Right atrium auricular region (tissue), 2 donors: ENCODE measurements around the gene RNF149. TPM values are rescaled to one million over a fixed set of nuclear protein-coding genes. Genes with fewer than 3 reads are reported as not detected.

Source experiments
- DNase-seq: peaks from one replicate; pipeline ENCODE4 v3.0.0-alpha.2; 2019; ENCODE audit warnings: low spot score
- H3K27ac ChIP-seq, 2 donors: fragments of 200-600 bp; sonication (generic); 1 replicate in 1 of 2; 2 replicates in 1 of 2; pipeline ENCODE4 v1.5.1; 2016 to 2019
- H3K27me3 ChIP-seq, 2 donors: fragments of 200-600 bp; sonication (generic); one replicate each; pipeline versions ENCODE4 v1.5.1 to v1.6.0; 2017 to 2019
- H3K36me3 ChIP-seq: fragments of 200-600 bp; sonication (generic); one replicate; pipeline ENCODE4 v1.5.1; 2016
- H3K4me1 ChIP-seq, 2 donors: fragments of 200-600 bp; sonication (generic); one replicate each; pipeline versions ENCODE4 v1.5.1 to v1.6.0; 2017 to 2019
- H3K4me3 ChIP-seq, 2 donors: fragments of 200-600 bp; sonication (generic); 1 replicate in 1 of 2; 2 replicates in 1 of 2; pipeline ENCODE4 v1.5.1; 2017 to 2019; ENCODE audit warnings: mild to moderate bottlenecking in 1 of 2, moderate library complexity in 1 of 2
- H3K9me3 ChIP-seq, 2 donors: fragments of 200-600 bp; sonication (generic); one replicate each; pipeline ENCODE4 v1.5.1; 2019
- total RNA-seq, 2 donors: library from RNA; depleted of rRNA; stranded (reverse); fragments of >200 nt; gene quantifications; one replicate each; pipeline ENCODE4 v1.1.0, GENCODE V29; 2016
- TF ChIP-seq, protein P1 (sequence below), 2 donors: fragments of 200-600 bp; sonication (generic); IDR thresholded peaks; one replicate each; pipeline ENCODE4 v1.5.1; 2019; ENCODE audit warnings: antibody characterized with exemption in 2 of 2

Gene RNF149
- total RNA-seq, 2 donors from 2014 or later: 21.0 to 30.8 TPM

DNA sequence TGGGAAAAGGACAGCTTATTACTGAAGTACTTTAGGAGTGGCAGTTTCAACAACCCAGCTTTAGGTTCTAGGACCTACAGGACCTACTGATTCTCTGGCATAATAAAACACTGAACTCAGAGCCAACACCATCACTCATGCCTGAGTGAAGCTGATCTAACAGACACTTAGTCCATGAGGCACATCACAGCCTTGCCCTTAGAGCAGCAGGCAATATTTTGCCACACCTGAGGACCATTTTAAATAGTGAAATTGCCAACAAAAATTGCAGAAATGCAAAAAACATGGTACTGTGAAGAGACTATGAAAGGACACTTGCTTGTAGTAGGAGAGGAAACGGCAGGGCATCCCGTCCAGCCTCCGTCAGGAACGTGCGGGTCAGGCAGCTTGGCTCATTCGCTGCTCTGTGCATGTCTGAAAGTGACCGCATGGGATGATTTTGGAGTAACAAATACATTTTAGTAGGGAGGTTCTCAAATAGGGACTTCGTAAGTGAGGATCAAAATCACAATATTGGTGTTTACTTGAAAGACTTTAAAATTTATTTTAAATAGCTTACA, 37.7 kb downstream of the RNF149 start:
- H3K9me3 ChIP-seq: no peaks in the 10 kb centered on the region
- TF ChIP-seq, protein P1, sequence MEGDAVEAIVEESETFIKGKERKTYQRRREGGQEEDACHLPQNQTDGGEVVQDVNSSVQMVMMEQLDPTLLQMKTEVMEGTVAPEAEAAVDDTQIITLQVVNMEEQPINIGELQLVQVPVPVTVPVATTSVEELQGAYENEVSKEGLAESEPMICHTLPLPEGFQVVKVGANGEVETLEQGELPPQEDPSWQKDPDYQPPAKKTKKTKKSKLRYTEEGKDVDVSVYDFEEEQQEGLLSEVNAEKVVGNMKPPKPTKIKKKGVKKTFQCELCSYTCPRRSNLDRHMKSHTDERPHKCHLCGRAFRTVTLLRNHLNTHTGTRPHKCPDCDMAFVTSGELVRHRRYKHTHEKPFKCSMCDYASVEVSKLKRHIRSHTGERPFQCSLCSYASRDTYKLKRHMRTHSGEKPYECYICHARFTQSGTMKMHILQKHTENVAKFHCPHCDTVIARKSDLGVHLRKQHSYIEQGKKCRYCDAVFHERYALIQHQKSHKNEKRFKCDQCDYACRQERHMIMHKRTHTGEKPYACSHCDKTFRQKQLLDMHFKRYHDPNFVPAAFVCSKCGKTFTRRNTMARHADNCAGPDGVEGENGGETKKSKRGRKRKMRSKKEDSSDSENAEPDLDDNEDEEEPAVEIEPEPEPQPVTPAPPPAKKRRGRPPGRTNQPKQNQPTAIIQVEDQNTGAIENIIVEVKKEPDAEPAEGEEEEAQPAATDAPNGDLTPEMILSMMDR (IDR thresholded peaks at IDR 0.05): no peak
- no peak overlapping the region for H3K27ac ChIP-seq
- peaks cover 75% of the 10 kb centered on the region for H3K36me3 ChIP-seq
- H3K4me3 ChIP-seq: no peak overlapping the region
- H3K27me3 ChIP-seq: no peaks in the 10 kb centered on the region
- H3K4me1 ChIP-seq: peaks cover 0 to 2% of the 10 kb centered on the region in 2 donors
- DNase-seq: no peak

DNA sequence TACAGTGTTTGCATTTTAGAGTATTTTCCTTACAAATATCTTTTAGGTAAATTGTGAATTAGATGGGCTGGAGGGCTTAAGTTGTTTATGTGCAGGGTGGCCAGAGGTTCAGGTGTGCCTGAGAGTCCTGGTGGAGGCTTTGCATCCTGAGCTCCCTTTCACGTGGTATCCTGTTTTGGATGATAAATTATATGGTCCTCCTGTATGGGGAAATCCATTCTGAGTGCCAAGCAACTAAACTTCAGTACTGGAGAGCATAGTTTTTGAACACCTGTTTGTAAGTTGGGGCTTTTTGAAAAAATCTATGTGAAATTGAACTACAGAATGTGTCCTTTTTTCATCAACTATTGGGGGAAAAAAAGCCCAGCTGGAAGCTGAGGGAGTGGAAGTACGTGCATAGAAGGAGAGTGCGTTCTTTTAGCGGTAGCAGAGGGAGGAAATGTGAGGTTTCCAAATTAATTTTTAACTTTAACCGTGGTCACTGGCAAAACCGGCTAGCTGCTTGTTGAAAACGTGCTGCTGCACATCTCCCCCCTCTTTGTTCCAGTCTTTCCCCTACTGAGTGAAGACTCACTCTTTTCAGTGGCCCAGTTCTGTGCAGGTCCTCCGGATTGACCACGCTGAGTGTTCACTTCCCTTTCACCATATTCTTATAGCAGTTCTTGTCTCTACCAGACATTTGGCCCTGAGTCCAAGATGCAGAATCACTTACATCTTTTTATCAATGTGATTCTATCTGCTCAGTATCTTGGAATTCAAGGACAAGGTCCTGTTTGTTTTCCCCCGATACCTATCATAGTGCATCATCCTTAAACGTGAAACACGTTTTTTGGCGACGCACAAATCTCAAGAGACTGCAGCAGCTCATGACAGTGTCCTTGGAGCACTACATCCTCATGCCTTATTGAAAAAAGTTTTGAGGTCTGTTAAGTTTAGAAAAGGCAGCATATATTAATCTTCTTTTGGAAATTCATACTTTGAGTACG, 40.5 kb downstream of the RNF149 start:
- no peak overlapping the region for H3K4me3 ChIP-seq
- no peaks in the 10 kb centered on the region for H3K27me3 ChIP-seq
- peak overlapping the region in 1 of 2 donors; percentile 80 for H3K27ac ChIP-seq
- no peaks in the 10 kb centered on the region for H3K9me3 ChIP-seq
- H3K4me1 ChIP-seq: peaks cover 0 to 15% of the 10 kb centered on the region in 2 donors
- DNase-seq: no peak
- H3K36me3 ChIP-seq: peaks cover 82% of the 10 kb centered on the region
- TF ChIP-seq, protein P1 (IDR thresholded peaks at IDR 0.05): no peak

DNA sequence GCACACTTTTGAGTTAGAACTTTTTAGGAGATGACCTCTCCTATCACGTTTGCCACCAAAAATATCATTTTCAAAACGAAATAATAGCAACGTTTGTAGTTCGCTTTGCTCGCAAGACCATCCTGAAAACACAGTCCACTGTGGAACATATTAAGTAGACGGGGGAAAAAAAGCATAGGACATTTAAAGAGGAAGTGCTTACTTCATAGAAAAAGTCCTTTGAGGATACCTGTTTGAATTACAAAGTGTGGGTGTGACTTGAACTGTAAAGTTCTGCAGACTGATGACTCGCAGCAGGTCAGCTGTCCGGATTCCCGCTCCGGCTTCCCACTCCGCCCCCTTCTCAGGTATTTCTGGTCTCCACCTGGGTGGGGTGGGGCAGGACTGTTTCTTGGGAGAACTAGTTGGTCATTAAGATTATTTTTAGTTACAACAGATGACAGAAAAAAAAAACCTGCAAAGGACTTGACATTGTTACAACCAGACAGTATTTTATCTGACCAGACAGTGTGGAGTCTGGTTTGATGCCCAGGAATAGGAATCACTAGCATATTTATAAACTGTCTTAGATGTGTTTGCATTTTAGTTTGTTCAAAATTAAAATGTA, 42.5 kb downstream of the RNF149 start:
- no peaks in the 10 kb centered on the region for H3K27me3 ChIP-seq
- TF ChIP-seq, protein P1 (IDR thresholded peaks at IDR 0.05): no peak
- DNase-seq: no peak
- H3K4me1 ChIP-seq: peaks cover 0 to 19% of the 10 kb centered on the region in 2 donors
- H3K27ac ChIP-seq: peak overlapping the region; percentile 38 to 80
- H3K36me3 ChIP-seq: peaks cover 69% of the 10 kb centered on the region
- H3K4me3 ChIP-seq: no peak overlapping the region
- H3K9me3 ChIP-seq: no peaks in the 10 kb centered on the region

DNA sequence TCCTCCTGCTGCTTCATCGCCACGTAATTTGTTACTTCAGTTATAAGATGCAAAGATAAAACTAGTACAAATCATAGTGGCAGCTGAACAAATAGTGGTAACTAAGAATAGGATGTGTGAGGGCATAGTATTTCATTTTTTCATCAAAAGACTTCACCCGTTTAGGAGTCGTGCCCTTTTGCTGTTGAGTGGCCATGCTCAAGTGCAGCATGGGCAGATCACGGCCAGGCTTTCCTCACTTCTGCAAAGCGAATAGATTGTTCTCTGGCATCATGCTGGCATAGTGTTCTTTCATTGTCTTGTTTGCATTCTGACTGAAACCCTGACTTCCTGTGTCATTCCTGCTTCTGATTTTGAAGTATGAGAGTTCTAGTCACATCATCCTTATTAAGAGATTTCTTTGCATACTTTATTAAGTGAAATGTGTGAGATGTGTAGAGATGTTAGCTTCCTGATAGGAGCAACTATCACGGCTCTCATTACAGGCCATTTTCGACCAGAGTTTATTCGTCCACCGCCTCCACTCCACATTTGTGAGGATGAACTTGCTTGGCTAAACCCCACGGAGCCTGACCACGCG, 44.1 kb downstream of the RNF149 start:
- DNase-seq: no peak
- Histone ChIP-seq H3K36me3 (peaks cover 57% of the 10 kb centered on the region), H3K27me3 (no peaks in the 10 kb centered on the region), H3K9me3 (no peaks in the 10 kb centered on the region), H3K4me3 (no peak overlapping the region), H3K27ac (peak overlapping the region; percentile 38 to 80), H3K4me1 (peaks cover 0 to 19% of the 10 kb centered on the region in 2 donors)
- TF ChIP-seq, protein P1 (IDR thresholded peaks at IDR 0.05): no peak

DNA sequence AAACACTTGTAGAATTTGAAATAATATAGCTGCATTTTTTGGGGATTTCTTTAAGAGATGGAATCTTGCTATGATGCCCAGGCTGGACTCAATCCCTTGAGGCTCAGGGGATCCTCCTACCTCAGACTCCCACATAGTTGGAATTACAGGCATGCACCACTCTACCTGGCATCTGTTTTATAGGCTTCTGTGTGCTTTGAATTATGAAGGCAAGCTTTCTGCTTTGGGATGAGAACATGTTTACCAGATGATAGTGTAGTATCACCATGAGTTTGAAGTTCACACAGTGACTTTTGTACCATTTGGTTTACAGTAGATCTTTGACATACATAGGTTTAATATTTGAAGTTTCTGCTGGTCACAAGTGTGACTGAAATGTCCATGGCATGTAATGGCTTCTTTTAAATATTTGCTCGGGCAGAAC, 45.1 kb downstream of the RNF149 start:
- H3K36me3 ChIP-seq: peaks cover 60% of the 10 kb centered on the region
- no peak overlapping the region for H3K4me3 ChIP-seq
- TF ChIP-seq, protein P1 (IDR thresholded peaks at IDR 0.05): no peak
- H3K4me1 ChIP-seq: peaks cover 0 to 19% of the 10 kb centered on the region in 2 donors
- H3K9me3 ChIP-seq: no peaks in the 10 kb centered on the region
- DNase-seq: no peak
- H3K27me3 ChIP-seq: no peaks in the 10 kb centered on the region
- H3K27ac ChIP-seq: peak overlapping the region; percentile 38 to 80
